ENCODE measurements around the gene LDHD.
"Not testable (repeated sequence)": the region's sequence is repeated elsewhere in the genome, so short reads cannot be mapped to it uniquely, and the experiment has no call there.

Gene LDHD

DNA sequence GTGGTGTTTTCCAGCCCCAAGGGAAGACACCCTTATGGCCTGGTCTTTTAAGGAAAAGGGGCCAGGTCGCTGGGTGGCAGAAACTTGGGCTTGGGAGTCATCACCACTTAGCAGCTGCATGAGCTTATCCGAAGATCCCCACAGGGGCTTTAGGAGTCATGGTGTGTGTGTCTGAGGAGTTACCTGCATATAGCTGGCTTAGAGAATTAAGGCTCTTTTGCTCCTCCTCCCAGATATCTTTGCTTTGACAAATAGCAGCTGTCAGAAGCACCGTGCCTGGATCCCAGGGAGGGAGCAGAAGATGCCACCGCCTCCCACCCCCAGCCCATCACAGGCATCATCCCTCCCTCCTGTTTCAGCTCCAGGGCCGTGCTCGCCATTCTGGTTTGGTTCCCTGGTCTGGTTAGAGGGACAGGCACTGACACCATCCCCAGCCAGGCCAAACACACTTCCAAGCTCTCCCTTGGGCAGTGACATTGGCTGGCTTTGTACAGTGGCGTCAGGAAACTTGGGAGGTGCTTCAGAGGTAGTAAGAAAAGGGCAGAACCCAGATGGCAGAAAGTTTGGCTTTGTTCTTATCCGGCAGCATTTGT lies 17.4 kb downstream of the LDHD start:
- no peak for DNase-seq

DNA sequence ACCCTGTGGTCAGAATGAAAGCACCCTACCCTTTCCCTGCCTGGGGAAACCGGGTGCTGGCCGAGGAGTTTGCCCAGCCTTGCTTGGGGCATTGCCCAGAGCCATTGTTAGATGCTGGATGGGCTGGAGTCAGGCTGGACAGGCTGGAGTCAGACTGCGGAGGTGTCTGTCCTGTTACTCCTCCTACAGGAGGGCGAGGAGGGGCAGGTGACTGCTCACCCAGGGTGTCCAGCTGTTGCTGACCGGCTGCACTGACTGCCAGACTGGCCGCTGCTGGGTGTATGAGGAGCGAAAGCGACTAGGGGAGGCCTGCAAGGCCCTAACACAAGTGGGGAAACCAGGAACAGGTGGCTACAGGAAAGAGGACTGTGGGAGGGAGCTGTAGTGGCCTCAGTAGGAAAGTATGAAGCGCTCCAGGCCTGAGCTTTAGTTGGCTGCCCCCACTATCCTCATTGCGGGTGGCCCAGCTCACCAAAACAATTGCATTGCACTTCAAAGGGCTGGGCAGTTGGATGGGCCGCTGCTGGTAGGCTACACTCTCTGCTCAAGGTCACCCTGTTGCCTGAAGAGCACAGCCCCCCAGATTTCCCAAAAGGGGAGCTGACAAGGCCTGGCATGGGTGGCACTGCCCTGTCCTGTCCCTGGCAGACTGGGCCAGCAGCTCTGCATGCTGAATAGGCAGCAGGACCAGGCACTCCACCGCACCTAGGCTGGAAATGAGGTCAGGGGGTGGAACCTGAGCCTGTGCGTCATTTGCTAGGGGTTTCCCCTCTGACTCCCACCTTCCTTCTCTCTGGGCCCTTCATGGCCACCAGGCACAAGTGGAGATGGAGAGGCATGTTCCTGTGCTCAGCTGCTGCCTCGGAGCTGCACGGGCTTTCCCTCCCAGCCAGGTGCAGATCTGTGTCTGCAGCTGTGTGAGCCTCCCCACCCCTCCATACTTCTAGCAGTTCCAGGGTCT lies 18.4 kb downstream of the LDHD start:
- DNase-seq, result no peak

DNA sequence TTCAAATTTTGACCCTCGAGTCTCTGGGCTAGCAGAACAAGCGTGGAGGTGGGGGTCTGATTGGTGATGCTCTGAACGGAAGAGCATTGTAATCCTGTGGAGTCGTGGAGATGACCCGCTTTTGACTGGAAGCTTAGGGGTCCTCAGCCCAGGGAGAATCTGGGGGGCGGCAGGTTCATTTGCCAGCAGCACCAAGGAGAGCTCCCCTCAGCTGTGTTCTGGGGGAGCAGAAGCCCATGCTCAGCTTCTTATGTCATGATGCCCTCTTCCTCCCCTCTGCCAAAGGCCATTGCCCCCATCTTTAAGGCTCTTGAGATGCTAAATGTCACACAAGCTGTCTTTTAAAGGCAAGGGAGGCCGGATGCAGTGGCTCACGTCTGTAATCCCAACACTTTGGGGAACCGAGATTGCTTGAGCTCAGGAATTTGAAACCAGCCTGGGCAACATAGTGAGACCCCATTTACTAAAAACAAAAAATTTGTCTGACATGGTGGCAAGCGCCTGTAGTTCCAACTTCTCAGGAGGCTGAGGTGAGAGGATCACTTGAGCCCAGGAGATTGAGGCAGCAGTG lies 19.3 kb downstream of the LDHD start:
- no peak for DNase-seq

DNA sequence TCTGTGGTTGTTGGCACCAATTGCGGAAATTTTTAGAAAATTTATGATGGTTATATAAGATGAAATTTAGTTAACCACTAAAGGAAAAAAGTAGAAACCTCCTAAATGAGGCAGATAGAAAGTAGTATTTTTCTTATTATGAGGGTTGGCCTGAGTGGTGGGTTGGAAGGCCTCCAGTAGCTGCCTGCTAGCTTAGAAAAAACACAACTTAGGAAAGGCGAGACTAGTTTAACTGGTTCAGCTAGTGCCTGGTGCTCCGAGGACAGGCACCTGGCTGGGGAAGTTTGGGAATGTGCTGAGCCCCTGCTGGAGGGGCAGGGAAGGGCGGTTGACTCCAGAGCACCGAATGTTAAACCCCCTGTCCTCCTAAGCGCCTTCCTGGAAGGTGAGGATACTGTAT lies 19.9 kb downstream of the LDHD start:
- no peak for DNase-seq

DNA sequence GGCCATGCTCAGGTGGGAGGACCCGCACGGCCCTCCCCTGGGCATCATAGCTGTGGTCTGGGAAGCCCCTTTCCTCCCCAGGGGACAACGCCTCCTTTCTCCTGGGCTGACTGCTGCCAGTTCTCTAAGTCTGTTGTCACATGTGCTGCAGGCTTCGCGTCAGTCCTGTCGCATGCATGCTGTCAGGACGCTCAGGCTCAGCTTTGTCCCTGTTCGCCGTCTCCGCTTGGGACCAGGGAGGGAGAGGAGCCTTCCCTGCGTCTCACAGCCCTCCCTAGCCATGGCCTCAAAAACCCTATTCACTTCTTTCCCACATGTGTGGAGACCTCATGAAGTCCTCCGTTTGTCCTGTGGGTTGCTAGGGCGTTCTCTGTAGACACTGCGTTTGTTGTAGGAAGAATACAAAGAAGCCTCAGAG lies 21.4 kb downstream of the LDHD start:
- DNase-seq, result no peak

DNA sequence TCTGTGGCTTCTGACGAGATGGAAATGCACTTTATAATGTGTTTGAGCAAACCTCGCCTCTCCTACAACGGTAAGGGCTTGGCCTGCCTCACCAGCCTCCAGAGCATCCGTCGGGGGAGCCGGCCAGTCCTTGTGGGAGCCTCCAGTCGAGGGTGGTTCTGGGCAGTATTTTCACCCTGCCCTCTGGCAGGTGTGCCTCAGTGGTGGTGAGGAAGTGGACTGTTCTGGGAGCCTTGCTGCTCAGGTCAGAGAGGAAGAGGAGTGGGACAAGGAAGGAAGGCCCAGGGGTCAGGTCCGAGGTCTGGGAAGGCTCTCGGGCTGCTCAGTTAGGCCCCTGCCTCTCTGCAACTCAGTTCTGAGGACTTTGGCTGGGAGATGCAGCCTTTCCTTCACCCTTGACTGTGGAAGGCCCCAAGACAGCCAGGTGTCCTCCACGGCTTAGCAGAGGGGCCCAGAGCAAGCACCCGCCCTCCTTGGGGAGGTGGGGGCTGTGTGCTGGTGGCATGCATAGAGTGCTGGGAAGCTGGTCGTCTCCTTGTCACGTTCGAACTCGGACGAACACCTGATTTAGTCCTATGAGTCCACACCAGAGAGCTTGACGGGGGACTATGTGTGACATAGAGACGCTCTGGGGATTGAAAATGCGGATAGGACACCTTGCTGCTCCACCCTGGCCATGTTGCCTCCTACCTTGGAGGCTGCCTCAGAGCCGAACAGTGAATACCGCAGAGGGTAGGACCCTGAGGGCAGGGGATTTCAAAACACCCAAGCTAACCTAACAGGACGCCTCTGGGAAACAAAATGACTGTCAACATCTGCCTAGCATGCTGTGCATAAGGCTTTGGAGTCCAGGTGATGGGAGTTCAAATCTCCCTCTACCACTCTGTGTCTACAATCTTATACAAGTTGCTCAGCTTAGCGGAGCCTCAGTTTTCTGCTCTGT lies 22.7 kb downstream of the LDHD start:
- DNase-seq, result no peak

DNA sequence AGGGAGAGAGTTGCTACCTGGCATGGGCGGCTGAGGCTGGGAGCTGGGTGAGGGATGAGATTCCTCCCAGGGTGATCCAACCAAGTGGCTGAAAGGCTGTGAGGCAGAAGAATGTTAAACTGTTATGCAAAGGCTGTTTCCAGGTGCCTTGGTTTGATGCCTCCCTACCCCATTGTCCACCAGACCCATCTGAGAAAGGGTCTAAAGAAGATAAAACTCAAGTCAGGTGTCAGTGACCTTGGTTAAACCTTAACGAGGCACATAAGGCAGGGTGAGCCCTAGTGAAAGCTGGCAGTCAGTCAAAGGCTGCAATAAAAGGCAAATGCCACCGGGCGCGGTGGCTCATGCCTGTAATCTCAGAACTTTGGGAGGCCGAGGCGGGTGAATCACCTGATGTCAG lies 23.8 kb downstream of the LDHD start:
- DNase-seq, result no peak

DNA sequence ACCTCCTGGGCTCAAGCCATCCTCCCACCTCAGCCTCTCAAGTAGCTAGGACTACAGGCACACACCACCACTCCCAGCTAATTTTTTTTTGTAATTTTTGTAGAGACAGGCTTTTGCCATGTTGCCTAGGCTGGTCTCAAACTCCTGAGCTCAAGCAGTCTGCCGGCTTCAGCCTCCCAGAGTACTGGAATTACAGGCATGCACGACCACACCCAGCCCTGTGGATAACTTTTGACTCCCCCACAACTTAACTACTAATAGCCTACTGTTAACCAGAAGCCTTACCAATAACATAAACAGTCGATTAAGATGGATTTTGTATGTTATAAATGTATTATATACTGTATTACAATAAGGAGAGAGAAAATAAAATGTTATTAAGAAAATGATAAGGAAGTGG lies 25.0 kb downstream of the LDHD start:
- not testable (repeated sequence) for DNase-seq

DNA sequence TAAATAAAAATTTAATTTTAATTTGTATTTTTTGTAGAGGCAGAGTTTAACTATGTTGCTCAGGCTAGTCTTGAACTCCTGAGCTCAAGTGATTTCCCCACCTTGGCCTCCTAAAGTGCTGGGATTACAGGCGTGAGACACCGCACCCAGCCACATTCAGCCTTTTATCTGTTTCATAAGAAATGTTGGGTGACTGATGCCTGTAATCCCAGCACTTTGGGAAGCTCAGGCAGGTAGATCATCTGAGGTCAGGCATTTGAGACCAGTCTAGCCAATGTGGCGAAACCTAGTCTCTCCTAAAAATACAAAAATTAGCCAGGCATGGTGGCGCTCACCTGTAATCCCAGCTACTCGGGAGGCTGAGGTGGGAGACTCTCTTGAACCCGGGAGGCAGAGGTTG lies 25.7 kb downstream of the LDHD start:
- DNase-seq, result not testable (repeated sequence)

DNA sequence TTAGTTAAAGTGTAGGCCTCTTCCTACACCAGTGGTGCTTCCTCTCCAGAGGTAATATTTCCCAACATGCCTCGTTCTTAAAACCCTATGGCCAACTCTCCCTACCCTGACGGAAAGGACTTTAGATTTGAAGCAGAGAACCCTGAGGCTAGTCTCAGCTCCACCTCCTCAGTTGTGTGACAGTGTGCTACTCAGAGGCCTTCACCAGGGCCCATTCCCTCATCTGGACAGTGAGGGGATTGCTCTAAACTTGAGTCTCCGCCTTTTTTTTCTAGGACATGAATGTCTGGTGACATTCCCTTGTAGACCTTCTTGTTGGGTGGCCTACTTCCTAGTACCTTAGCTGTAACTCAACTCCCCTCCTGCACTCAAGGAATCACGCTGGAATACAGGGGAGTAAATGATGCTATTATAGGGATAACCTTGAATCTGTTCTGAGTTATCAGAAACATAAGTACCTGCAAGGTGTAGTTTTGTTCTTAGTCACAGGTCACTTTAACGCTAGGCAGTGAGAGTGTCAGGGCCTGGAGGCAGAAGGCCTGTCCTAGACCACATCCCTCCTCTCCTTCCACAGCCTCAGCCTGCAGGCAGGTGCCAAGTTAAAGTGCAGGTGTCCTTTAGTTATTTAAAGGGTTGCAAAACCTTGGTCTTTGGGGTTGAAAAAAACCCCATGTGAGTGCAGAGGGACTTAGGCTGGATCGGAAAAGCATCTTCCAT lies 26.9 kb downstream of the LDHD start:
- no peak for DNase-seq

DNA sequence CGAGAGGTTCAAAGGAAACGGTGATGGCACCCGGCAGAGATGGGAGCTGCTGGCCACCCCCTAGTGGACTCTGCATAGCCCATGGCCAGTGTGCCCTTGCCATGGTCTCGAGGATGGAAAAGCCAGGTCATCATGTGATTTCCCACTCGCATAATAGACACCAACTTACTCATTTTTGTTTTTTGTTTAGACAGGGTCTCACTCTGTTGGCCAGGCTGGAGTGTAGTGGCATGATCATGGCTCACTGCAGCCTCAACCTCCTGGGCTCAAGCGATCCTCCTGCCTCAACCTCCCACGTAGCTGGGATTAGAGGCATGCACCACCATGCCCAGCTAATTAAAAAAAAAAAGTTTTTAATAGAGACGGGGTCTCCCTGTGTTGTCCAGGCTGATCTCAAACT lies 27.6 kb downstream of the LDHD start:
- no peak for DNase-seq

DNA sequence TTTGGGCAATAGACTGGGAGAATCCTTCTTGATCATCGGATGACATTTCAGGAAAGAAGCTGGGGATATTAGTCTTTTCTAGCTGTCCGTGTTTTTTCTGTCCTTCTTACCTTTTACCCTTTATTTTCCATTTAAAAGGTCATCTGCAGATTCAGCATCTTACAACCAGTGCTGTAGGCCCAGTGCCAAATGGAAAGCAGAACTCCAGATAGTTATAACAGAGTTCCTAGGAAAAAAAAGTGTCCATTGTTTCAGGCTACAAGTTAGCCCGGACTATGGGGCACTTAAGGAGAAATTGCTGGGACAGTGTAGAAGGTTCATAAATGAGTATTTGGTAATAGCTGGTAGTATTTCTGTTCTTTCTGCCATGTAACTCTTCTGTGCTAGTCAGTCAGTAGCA lies 28.4 kb downstream of the LDHD start:
- no peak for DNase-seq

DNA sequence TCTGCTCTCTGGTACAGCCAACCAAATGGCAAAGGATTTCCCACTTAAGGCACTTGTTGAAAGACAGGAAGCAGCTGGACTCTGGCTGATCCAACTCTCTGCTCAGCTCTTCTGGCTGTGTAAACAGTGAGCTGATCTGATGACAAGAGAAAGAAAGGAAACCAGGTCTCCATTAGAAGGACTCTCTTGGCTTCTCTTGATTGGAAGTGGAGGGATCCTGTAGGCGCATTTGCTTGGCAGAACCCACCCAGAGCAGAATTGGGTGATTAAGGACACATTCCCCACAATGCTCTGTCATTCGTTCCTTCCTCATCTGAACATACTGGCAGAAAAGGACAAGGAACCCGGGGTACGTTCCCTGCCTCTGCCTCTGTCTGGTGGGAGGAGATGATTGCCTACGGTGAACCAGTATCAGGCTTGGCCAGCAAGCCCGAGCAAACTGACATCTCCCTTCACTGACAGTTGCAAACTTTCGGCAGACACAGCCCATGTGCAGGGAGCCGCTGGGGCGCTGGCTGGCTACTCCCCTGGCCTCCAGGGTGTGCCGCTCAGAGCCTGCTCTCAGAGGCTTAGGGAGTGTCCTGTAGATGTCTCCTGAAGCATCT lies 29.1 kb downstream of the LDHD start:
- DNase-seq, result no peak

DNA sequence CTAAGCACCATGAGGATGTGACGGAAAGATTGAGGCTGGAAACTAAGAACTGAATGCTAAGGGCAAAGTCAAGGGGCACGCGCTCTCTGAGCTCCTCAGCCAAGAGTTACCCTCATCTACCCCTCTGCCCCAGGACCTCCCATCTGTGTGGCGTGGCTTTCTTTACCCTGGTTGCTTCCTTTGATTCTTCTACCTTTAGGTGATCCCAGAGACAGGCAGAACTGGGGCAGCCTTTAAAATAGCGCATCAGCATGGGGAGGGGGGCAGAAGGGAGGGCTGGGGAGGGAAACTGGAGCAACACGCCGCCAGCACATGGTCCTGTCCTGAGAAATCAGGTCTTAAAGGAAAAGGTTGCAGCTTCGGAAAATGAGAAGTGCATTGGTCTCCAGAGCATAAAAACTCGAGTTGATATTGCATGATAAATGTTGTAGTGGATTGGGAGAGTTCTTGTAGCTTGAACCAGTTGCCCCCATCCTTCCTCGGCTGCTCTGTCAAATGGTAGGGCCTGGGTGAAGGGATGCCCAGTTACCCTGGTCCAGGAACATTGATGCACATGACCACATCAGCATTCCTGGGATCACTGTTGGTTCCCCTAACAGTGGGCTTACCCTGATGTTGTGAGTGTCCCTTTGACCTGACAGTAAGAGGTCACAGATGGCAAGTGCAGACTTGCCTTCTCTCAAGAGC lies 29.7 kb downstream of the LDHD start:
- DNase-seq, result no peak

DNA sequence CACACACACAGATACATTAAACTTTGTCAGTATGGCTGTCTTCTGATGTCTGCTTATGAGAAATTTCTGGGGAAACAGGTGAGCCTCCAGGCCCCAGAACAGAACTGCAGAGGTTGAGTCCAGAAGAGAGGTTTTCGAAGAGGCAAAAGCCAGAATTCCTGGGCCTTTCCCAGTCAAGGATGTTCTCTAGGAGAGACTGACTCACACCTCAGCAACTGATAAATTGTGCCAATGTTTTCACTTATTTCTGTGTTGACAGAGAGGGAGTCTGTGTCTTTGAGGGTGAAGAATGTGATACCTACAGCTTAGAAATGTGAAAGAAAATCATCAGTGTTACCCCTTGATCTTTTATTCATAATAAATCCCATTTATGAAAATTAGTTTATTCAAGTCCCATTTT lies 30.3 kb downstream of the LDHD start:
- DNase-seq, result no peak

DNA sequence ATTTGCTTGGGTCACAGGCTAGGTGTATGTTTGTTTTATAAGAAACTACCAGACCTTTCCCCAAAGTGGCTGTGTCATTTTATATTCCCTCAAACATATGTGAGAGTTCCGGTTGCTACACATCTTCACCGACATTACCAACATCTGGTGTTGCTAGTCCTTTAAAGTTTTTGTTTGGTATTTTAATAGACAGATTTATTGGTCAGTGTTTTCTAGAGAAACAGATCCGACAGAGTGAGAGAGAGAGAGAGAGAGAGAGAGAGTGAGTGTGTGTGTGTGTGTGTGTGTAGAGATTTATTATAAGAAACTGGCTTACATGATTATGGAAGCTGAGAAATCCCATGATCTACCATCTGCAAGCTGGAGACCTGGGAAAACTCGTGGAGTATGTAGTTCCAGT lies 31.0 kb downstream of the LDHD start:
- no peak for DNase-seq

DNA sequence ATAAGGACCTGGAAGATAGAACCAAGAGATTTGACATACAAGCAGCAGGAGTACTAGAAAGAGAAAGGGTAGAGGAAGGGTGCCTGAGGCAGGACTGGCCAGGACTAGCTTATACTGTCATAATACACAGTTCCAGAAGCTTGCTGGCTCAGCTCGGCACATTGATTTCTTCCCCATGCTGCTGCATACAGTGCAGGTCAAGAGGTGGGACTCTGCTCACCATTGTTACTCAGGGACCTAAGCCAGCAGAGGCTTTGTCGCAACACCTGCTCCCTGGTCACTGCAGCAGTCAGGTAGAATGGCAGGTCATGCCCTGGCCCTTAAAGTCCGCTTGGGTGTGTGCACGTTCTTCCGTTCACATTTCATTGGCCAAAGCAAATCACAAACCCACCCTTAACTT lies 32.8 kb downstream of the LDHD start:
- DNase-seq, result no peak

DNA sequence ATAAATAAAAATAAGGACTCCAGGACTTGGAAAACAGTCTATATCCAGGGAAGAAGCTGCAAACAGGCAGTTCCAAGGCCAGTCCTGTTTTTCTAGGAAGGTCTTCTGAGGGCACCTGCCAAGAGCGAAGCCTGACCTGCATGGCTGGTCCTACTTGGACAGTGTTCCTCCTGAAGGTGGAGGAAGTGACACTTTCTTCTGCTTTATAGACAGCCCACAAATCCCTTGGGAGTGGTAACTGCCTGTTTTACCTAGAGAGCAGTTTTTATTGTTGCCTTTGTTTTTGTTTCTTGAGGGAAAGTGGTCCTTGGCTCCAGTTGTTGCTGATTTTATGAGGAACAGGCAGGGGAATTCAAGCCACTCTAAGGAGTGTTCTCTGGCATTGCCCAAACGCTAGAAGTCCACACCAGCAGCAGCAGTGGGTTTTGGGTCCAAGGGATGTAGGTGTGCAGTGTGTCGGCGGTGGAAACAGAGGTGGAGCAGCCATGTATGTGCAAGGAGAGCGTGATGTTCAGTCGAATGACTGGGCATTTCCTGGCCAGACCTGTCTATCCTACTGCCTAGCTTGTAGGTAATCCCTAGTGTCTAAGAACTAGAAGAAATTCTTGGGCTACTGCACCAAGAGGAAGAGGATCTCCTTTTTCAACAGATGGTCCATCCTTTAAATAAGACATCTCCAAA lies 35.3 kb downstream of the LDHD start:
- DNase-seq, result no peak

DNA sequence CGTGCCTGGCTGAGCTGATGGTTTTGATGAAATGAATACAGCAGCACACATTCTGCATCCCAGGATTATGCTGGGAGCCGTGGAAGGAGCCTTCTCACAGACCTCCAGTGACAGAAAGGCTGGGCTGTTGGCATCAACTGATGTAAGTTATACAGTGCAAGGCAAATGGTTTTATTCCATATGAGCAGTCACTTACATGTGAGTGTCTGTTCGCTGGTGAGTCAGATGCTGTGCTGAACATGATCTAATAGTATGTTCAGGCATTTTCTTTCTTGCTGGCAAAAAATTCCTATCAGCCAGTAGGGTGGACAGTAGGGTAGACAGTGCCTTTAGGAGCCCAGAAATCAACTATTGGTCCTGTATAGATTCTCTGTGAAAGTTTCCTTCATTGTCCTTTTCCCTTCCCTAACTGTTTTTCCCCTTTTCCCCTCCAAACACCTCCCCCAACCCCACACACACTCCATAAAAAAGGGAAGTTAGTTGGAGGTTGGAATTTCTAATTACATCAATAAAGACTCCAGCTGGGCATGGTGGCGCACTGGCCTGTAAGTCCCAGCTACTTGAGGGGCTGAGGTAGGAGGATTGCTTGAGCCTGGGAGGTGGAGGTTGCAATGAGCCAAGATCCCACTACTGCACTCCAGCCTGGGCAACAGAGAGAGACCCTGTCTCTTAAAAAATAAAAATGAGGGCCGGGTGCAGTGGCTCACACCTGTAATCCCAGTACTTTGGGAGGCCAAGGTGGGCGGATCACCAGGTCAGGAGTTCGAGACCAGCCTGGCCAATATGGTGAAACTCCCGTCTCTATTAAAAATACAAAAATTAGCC lies 36.2 kb downstream of the LDHD start:
- DNase-seq, result no peak

All from NCI-H1048 (cell line).